Uterus (tissue), 4 donors: ENCODE data around the gene KLC1. TPM values are rescaled to one million over a fixed set of nuclear protein-coding genes. Genes with fewer than 3 reads are reported as not detected.

Source experiments
- DNase-seq, 2 donors: peaks; one replicate each; pipeline ENCODE4 v3.0.0-alpha.2; 2019 to 2020
- H3K27ac ChIP-seq, 2 donors: fragments of 200-600 bp; sonication (generic); 1 replicate in 1 of 2; 2 replicates in 1 of 2; pipeline ENCODE4 v1.5.1; 2016 to 2018
- H3K27me3 ChIP-seq, 2 donors: fragments of 200-600 bp; sonication (generic); one replicate each; pipeline ENCODE4 v1.5.1; 2018 to 2019; ENCODE audit warnings: control low read depth in 1 of 2
- H3K36me3 ChIP-seq, 2 donors: fragments of 200-600 bp; sonication (generic); one replicate each; pipeline ENCODE4 v1.5.1; 2019; ENCODE audit warnings: control low read depth in 1 of 2
- H3K4me1 ChIP-seq, 2 donors: fragments of 200-600 bp; sonication (generic); one replicate each; pipeline ENCODE4 v1.5.1; 2018 to 2019; ENCODE audit warnings: control low read depth in 1 of 2
- H3K4me3 ChIP-seq, 2 donors: fragments of 200-600 bp; sonication (generic); 1 replicate in 1 of 2; 2 replicates in 1 of 2; pipeline ENCODE4 v1.5.1; 2018 to 2019; ENCODE audit warnings: mild to moderate bottlenecking in 1 of 2
- H3K9me3 ChIP-seq, 2 donors: fragments of 200-600 bp; sonication (generic); one replicate each; pipeline ENCODE4 v1.5.1; 2019; ENCODE audit warnings: control low read depth in 1 of 2
- POLR2A ChIP-seq, 2 donors: fragments of 450-650 bp; IDR thresholded peaks; one replicate each; pipeline ENCODE4 v1.6.1; 2016; ENCODE audit warnings: antibody characterized with exemption in 2 of 2, mild to moderate bottlenecking in 1 of 2, moderate library complexity in 1 of 2
- intact Hi-C: fragments of 100-400 bp; cut with DNase I; formaldehyde crosslinking; loops from one replicate; pipeline ENCODE4 v1.15.1; 2023; ENCODE audit warnings: low total_unique reads
- total RNA-seq, 4 donors: library from RNA; depleted of rRNA in 3 of 4; stranded (reverse); fragments of >200 nt in 3 of 4; gene quantifications; one replicate each; pipeline versions ENCODE4 v1.1.0 to v1.2.4, GENCODE V29; 2014 to 2023
- TF ChIP-seq, protein P1 (sequence below), 4 experiments: fragments of 200-600 bp in 2 of 4; fragments of 450-650 bp in 2 of 4; sonication (generic) in 2 of 4; IDR thresholded peaks; one replicate each; pipeline ENCODE4 v1.5.1; 2016 to 2019; ENCODE audit warnings: antibody characterized with exemption in 4 of 4, mild to moderate bottlenecking in 2 of 4, moderate library complexity in 1 of 4
- donor health status: DM: yes; HTN: yes; CAD: no.

KLC1 gene
- total RNA-seq, 4 donors from 2014 or later: 130 to 459 (median 285) TPM

DNA sequence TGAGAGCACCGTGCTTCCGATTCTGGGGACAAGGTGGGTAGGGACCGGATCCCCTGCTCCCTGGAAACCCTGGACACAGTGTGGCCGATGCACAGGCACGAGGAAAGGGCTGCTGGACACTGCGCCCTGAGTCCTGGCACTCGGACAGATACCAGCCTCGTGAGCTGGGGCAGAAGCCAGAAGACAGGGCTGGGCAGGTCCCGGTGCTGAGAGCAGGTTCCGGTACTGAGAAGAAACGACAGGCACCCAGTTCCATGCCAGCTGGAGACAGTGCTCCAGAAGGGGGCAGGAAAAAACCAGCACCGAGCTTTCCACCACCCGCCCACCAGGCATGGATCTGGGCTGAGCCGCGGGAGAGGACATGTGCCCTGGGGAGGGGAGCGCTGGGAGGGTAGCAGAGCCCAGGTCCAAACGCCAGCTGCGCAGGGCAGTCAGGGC, 79.8 kb downstream of the KLC1 start:
- no peak overlapping the region for H3K4me3 ChIP-seq
- TF ChIP-seq, protein P1, sequence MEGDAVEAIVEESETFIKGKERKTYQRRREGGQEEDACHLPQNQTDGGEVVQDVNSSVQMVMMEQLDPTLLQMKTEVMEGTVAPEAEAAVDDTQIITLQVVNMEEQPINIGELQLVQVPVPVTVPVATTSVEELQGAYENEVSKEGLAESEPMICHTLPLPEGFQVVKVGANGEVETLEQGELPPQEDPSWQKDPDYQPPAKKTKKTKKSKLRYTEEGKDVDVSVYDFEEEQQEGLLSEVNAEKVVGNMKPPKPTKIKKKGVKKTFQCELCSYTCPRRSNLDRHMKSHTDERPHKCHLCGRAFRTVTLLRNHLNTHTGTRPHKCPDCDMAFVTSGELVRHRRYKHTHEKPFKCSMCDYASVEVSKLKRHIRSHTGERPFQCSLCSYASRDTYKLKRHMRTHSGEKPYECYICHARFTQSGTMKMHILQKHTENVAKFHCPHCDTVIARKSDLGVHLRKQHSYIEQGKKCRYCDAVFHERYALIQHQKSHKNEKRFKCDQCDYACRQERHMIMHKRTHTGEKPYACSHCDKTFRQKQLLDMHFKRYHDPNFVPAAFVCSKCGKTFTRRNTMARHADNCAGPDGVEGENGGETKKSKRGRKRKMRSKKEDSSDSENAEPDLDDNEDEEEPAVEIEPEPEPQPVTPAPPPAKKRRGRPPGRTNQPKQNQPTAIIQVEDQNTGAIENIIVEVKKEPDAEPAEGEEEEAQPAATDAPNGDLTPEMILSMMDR (IDR thresholded peaks at IDR 0.05): no peak
- no peak for TF ChIP-seq POLR2A (IDR thresholded peaks at IDR 0.05)
- H3K27ac ChIP-seq: no peak overlapping the region
- peaks cover 0 to 9% of the 10 kb centered on the region in 2 donors for H3K4me1 ChIP-seq
- intact Hi-C loops: no loop called here
- H3K36me3 ChIP-seq: no peaks in the 10 kb centered on the region
- DNase-seq: no peak
- no peaks in the 10 kb centered on the region for H3K27me3 ChIP-seq
- no peaks in the 10 kb centered on the region for H3K9me3 ChIP-seq

DNA sequence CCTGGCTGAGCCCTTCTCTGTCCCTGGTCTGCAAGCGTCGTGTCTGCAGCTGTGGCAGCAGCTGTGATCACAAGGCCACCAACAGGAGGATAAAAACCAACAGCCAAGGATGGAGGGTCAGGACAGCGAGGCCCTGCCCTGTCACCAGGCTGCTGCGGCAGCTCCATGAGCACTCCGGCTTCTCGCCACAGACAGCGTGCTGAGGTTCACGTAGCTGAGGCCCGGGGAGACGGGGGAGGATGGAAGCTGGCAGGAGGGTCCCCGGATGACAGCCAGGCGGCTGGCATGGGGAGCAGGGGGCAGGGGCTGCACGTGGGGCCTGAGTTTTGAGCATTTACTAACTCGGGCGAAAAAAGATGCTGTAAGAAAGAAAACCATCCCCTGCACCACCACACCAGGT, 80.8 kb downstream of the KLC1 start:
- intact Hi-C loops: no loop called here
- Histone ChIP-seq H3K36me3 (no peaks in the 10 kb centered on the region), H3K27ac (no peak overlapping the region), H3K4me1 (peaks cover 0 to 16% of the 10 kb centered on the region in 2 donors), H3K4me3 (no peak overlapping the region), H3K27me3 (no peaks in the 10 kb centered on the region), H3K9me3 (no peaks in the 10 kb centered on the region)
- no peak for TF ChIP-seq POLR2A (IDR thresholded peaks at IDR 0.05)
- TF ChIP-seq, protein P1 (IDR thresholded peaks at IDR 0.05): no peak
- DNase-seq: no peak

DNA sequence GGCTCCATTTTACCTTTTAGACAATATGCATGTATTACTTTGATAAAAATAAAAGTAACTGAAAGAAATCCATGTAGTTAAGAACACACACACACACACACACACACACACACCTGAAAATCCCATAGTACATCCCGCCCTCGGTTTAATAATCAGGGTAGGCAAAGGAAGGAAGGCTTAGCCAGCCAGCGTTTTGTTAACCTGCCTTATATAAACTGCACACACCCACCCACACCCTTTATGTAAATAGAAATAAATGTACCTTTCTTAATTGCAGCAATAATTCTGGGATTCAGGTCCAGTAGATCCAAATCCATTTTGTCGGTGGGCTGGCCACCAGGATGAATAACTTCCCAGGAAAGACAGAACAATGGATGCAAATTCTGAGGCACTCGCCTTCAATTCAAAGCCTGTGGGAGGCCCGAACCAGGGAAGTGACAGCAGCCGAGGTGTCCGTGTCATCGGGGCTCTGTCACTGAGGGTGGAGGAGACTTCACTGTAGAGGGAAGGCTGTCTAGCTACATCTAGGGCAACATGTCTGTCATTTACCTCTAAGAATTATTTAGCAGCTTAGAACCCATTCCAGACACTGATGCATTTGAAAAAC, 81.9 kb downstream of the KLC1 start:
- Histone ChIP-seq H3K27ac (peak overlapping the region in 1 of 2 donors; percentile 50), H3K27me3 (no peaks in the 10 kb centered on the region), H3K4me1 (peaks cover 0 to 18% of the 10 kb centered on the region in 2 donors), H3K36me3 (no peaks in the 10 kb centered on the region), H3K4me3 (no peak overlapping the region), H3K9me3 (no peaks in the 10 kb centered on the region)
- intact Hi-C loops: no loop called here
- DNase-seq: no peak
- TF ChIP-seq POLR2A (IDR thresholded peaks at IDR 0.05): no peak
- TF ChIP-seq, protein P1 (IDR thresholded peaks at IDR 0.05): no peak

DNA sequence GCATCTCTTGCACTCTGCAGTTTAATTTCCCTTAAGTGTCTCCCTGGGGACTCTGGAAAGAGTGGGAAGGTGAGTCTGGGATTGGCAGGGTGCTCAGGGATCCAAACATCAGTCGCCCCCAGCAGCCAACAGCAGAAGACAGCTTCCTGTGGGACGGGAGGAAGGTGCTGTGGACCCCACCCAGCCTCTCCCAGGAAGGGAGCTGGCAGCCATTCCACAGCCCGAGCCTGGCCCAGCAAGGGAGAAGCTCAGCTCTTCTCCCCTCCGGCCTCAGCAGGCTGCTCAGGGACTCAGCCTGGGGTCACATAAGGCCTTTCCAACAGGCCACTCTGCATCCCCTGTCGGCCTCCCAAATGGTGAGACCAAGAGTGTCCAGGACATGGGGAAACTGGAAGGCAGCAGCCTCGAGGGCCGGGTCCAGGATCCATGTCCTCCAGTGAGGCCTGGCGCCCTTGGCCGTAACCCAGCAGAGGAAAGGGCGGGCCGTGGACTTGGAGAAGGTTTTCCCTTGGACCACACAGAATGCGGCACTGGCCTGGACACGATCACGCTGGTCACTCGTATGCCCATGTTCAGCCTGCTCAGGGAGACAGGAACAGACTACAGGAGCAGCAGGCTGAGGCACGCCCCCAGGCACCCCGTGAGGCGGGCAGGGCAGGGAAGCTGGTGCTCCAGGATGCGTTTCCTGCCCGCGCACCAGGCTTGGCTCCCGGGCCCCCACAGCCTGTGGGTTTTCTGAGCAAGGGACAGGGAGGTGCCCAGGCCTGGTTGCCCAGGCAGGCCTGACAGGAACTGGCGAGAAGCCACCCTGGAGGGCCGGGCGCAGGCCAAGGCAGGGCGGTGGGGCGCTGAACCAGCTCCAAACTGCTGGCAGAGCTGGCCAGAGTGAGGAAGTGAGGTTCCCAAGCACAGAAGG, 82.8 kb downstream of the KLC1 start:
- H3K27ac ChIP-seq: peak overlapping the region; percentile 50 to 55
- DNase-seq: peak; percentile 47 to 58
- H3K27me3 ChIP-seq: no peaks in the 10 kb centered on the region
- H3K4me1 ChIP-seq: peaks cover 0 to 18% of the 10 kb centered on the region in 2 donors
- H3K4me3 ChIP-seq: no peak overlapping the region
- intact Hi-C loops: no loop called here
- TF ChIP-seq, protein P1 (IDR thresholded peaks at IDR 0.05): no peak
- no peak for TF ChIP-seq POLR2A (IDR thresholded peaks at IDR 0.05)
- no peaks in the 10 kb centered on the region for H3K9me3 ChIP-seq
- H3K36me3 ChIP-seq: no peaks in the 10 kb centered on the region
